Fibroblast of lung (primary cell): ENCODE data around the gene DBH. TPM values are rescaled to one million over a fixed set of nuclear protein-coding genes. Genes with fewer than 3 reads are reported as not detected.

Experiments used
- DNase-seq, 2 donors: peaks; one replicate each; pipeline versions ENCODE4 v3.0.0 to v3.0.0-alpha.2; 2010; ENCODE audit warnings: low read depth in 2 of 2
- H2AFZ ChIP-seq: 2 replicates; pipeline ENCODE4 v1.5.1; 2012; ENCODE audit warnings: low read length, control low read depth, inconsistent platforms
- H3K27ac ChIP-seq: 2 replicates; pipeline ENCODE4 v1.5.1; 2011; ENCODE audit warnings: low read length, control low read depth; ENCODE audit not compliant: insufficient read depth
- H3K27me3 ChIP-seq: 2 replicates; pipeline ENCODE4 v1.5.1; 2011; ENCODE audit warnings: mild to moderate bottlenecking, low read length; ENCODE audit not compliant: control insufficient read depth, insufficient read depth
- H3K36me3 ChIP-seq: 2 replicates; pipeline ENCODE4 v1.5.1; 2011; ENCODE audit warnings: low read length; ENCODE audit not compliant: control insufficient read depth, insufficient read depth
- H3K4me1 ChIP-seq: 2 replicates; pipeline ENCODE4 v1.5.1; 2011; ENCODE audit warnings: low read length; ENCODE audit not compliant: control insufficient read depth, insufficient read depth; ENCODE audit errors: extremely low read depth
- H3K4me2 ChIP-seq: 2 replicates; pipeline ENCODE4 v1.5.1; 2011; ENCODE audit warnings: low read length, control low read depth; ENCODE audit not compliant: insufficient read depth; ENCODE audit errors: extremely low read depth
- H3K4me3 ChIP-seq, 4 experiments: fragments of 200-600 bp in 1 of 4; sonication (generic) in 1 of 4; replicated peaks in 1 of 4; 2 replicates each; pipeline ENCODE4 v1.5.1; 2011 to 2016; ENCODE audit warnings: low read length in 4 of 4, low read depth in 3 of 4, mild to moderate bottlenecking in 3 of 4, control low read depth in 2 of 4, inconsistent platforms in 1 of 4, mixed read lengths in 1 of 4; ENCODE audit not compliant: insufficient read depth in 1 of 4; ENCODE audit errors: control extremely low read depth in 1 of 4
- H3K79me2 ChIP-seq: 2 replicates; pipeline ENCODE4 v1.5.1; 2012; ENCODE audit warnings: mild to moderate bottlenecking, low read length, inconsistent platforms; ENCODE audit not compliant: control insufficient read depth, insufficient read depth
- H3K9ac ChIP-seq: 2 replicates; pipeline ENCODE4 v1.5.1; 2011; ENCODE audit warnings: mild to moderate bottlenecking, low read length, control low read depth; ENCODE audit not compliant: insufficient read depth
- H3K9me3 ChIP-seq: 2 replicates; pipeline ENCODE4 v1.5.1; 2012; ENCODE audit warnings: low read depth, low read length; ENCODE audit not compliant: control insufficient read depth, insufficient read depth
- H4K20me1 ChIP-seq: 2 replicates; pipeline ENCODE4 v1.5.1; 2011; ENCODE audit warnings: low read length; ENCODE audit not compliant: control insufficient read depth, insufficient read depth; ENCODE audit errors: extremely low read depth
- CTCF ChIP-seq, 2 donors: IDR thresholded peaks in 1 of 2; conservative IDR thresholded peaks in 1 of 2; 1 replicate in 1 of 2; 2 replicates in 1 of 2; pipeline ENCODE4 v1.5.1; 2011 to 2012; ENCODE audit warnings: low read length in 2 of 2, control low read depth in 1 of 2, inconsistent platforms in 1 of 2, low read depth in 1 of 2, mild to moderate bottlenecking in 1 of 2
- EZH2 ChIP-seq: IDR thresholded peaks from 2 replicates; pipeline ENCODE4 v1.5.1; 2012; ENCODE audit warnings: low read length, control low read depth, mild to moderate bottlenecking; ENCODE audit errors: missing control alignments
- polyA plus RNA-seq, 2 donors: library from polyadenylated mRNA; depleted of rRNA in 1 of 2; stranded (reverse) in 1 of 2; unstranded in 1 of 2; fragments of >200 nt; gene quantifications; 2 replicates each; pipeline ENCODE4 v1.2.1, GENCODE V29; 2011 to 2012; ENCODE audit warnings: missing spikeins in 1 of 2
- total RNA-seq: library from RNA; depleted of rRNA; stranded (reverse); fragments of >200 nt; gene quantifications from 2 replicates; pipeline ENCODE4 v1.2.1, GENCODE V29; 2014

DBH gene
- total and polyA plus RNA-seq, 2 donors (not counting 1 experiment from before 2014, with no cell fraction given), result not detected

DNA sequence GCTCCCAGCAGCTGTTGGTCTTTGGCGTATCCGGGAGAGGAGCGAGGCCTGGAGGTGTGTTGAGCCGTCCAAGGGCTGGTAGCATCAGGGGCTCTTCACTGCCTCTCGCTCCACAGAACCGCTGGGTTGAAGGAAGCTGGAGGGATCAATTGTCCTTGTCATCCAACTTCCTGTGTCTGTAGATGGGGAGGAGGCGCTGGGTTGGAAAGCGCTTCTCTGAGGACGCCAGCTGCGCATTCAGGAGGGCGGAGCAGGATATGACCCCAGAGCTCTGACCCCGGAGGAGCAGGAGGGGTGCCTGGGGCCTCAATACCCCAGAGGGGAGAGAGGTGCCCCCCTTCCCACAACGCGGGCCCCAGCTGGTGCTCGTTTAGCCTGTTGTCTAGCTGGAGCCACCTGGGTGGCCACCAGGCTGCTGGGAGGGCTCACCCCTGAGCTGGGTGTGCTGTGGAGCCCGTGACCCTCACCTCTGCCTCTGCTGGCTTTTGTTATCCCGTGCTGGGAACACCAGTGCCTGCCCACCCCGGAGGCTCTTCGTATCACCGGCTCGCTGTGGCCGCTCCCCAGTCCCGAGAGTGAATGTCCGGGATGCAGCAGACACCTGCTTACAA is 2.0 kb upstream of the DBH start:
- no peaks in the 10 kb centered on the region for H4K20me1 ChIP-seq
- TF ChIP-seq CTCF (conservative IDR thresholded peaks at IDR 0.05 in 1 of 2, IDR thresholded peaks at IDR 0.05 in 1 of 2; ENCODE audit: low read depth in 1 of 2, low read length in 2 of 2) (no peak), EZH2 (no peak)

GRCh38 chr9:133635098-133635497 is 1.1 kb upstream of the DBH start:
- Histone ChIP-seq H3K4me1 (no peaks in the 10 kb centered on the region), H3K36me3 (no peaks in the 10 kb centered on the region), H4K20me1 (no peaks in the 10 kb centered on the region), H3K27me3 (no peaks in the 10 kb centered on the region), H3K27ac (no peak overlapping the region), H3K9ac (no peak overlapping the region), H3K4me3 (no peak overlapping the region), H3K9me3 (no peaks in the 10 kb centered on the region), H3K4me2 (no peak overlapping the region), H3K79me2 (no peaks in the 10 kb centered on the region), H2AFZ (no peak overlapping the region)
- no peak for DNase-seq
- TF ChIP-seq EZH2 (no peak), CTCF (conservative IDR thresholded peaks at IDR 0.05 in 1 of 2, IDR thresholded peaks at IDR 0.05 in 1 of 2; ENCODE audit: low read depth in 1 of 2, low read length in 2 of 2) (no peak)

More for the DNA sequence above, 2.0 kb upstream of the DBH start:
- H3K27ac ChIP-seq, result no peak overlapping the region
- H2AFZ ChIP-seq, result no peak overlapping the region
- no peak overlapping the region for H3K4me3 ChIP-seq
- H3K4me2 ChIP-seq, result no peak overlapping the region
- no peak for DNase-seq
- H3K79me2 ChIP-seq, result no peaks in the 10 kb centered on the region
- no peaks in the 10 kb centered on the region for H3K27me3 ChIP-seq
- H3K9ac ChIP-seq, result no peak overlapping the region
- H3K36me3 ChIP-seq, result no peaks in the 10 kb centered on the region
- no peaks in the 10 kb centered on the region for H3K9me3 ChIP-seq
- no peaks in the 10 kb centered on the region for H3K4me1 ChIP-seq

DNA sequence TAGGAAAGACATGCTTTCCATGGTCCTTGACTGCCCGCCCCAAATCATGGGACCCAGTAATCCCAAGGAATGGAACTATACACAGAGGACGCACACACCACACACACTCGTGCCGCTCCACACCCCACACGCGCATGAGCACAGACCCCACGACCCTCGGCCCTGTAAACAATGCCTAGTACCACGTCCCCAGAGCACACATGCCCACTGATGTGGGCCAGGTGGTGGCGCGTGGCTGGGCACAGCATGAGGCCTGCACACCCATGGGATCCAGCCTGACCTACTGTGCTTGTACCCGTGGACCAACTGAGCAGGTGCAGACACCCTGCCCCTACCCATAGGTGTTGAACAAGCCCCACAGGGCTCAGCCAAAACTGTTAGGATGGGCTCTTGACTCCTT is 739 bp downstream of the DBH start:
- TF ChIP-seq EZH2, result no peak
- TF ChIP-seq CTCF (conservative IDR thresholded peaks at IDR 0.05 in 1 of 2, IDR thresholded peaks at IDR 0.05 in 1 of 2; ENCODE audit: low read depth in 1 of 2, low read length in 2 of 2), result no peak
- H3K79me2 ChIP-seq, result no peaks in the 10 kb centered on the region
- no peaks in the 10 kb centered on the region for H4K20me1 ChIP-seq
- H3K9ac ChIP-seq, result no peak overlapping the region
- H3K27me3 ChIP-seq, result no peaks in the 10 kb centered on the region
- H3K4me1 ChIP-seq, result no peaks in the 10 kb centered on the region
- no peak overlapping the region for H3K4me3 ChIP-seq
- no peaks in the 10 kb centered on the region for H3K36me3 ChIP-seq
- H3K4me2 ChIP-seq, result no peak overlapping the region
- no peak overlapping the region for H3K27ac ChIP-seq
- H3K9me3 ChIP-seq, result no peaks in the 10 kb centered on the region
- DNase-seq, result no peak
- H2AFZ ChIP-seq, result no peak overlapping the region
